ENCODE results near the gene PDXP.

Gene PDXP

DNA sequence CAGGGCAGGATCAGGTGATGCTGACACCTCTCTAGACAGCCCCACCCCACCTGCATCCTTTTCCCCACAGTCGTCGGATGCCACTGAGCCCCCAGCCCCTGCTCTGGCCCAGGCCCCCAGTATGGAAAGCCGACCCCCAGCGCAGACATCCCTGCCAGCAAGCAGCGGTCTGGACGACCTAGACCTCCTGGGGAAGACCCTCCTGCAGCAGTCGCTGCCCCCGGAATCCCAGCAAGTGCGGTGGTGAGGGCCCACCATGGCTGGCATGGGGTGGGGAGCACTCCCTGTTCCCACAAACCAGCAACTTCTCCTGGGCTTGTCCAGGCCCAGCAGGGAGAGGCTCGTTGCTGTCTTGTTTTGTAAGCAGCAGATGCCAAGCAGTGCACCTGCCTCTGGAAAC, 28.6 kb upstream of the PDXP start:
- WGBS = 92% methylated on average over 10 of the region's 10 CpGs
- H3K4me3 ChIP-seq (ENCODE audit: low read length) = no peak overlapping the region
- peaks cover 33% of the 10 kb centered on the region for H3K36me3 ChIP-seq (ENCODE audit: insufficient read depth, low read length)
- peaks cover 19% of the 10 kb centered on the region for H3K4me1 ChIP-seq (ENCODE audit: insufficient read depth, low read length)
- H3K27ac ChIP-seq (ENCODE audit: low read depth, low read length) = no peak overlapping the region
- no peaks in the 10 kb centered on the region for H3K27me3 ChIP-seq (ENCODE audit: insufficient read depth, low read length)
- H3K9ac ChIP-seq (ENCODE audit: low read depth, low read length) = no peak overlapping the region
- no peaks in the 10 kb centered on the region for H3K9me3 ChIP-seq (ENCODE audit: insufficient read depth, low read depth, low read length)

- H3K36me3 ChIP-seq (ENCODE audit: insufficient read depth, low read length) = peaks cover 23% of the 10 kb centered on the region
- no peaks in the 10 kb centered on the region for H3K9me3 ChIP-seq (ENCODE audit: insufficient read depth, low read depth, low read length)
- no peak overlapping the region for H3K4me3 ChIP-seq (ENCODE audit: low read length)
- no peaks in the 10 kb centered on the region for H3K27me3 ChIP-seq (ENCODE audit: insufficient read depth, low read length)
- no peak overlapping the region for H3K9ac ChIP-seq (ENCODE audit: low read depth, low read length)
- H3K27ac ChIP-seq (ENCODE audit: low read depth, low read length) = no peak overlapping the region
- 93% methylated on average over 9 of the region's 9 CpGs for WGBS
- H3K4me1 ChIP-seq (ENCODE audit: insufficient read depth, low read length) = peaks cover 19% of the 10 kb centered on the region
Observed at GRCh38 chr22:37630839-37631435, 27.6 kb upstream of the PDXP start.

DNA sequence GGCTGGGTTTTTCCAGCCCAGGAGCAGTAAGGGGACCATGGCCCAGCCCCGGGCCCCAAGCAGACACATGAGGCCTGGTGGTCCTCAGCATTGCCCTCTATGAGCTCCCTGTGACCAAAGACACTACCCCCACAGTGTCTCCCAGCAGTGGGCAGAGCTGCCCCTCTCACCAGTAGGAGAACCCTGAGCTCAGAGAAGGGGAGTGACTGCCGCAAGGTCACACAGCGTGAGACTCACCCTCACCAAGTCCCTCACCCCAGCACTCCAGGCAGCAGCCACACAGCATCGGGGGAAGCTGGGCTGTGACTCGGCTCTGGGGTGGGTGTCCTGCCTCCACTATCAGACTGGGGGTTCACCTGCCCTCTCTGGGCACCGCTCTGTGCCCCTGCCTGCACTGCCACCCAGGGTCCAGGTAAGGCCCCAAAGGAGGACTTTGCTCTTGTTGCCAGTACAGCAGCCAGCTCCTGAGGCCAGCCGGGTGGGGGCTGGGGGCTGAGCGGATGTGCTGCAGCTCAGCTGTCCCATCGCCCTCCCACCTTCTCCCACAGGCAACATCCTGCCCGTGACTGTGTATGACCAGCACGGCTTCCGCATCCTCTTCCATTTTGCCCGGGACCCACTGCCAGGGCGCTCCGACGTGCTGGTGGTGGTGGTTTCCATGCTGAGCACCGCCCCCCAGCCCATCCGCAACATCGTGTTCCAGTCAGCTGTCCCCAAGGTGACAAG, 26.9 kb upstream of the PDXP start:
- no peak overlapping the region for H3K27ac ChIP-seq (ENCODE audit: low read depth, low read length)
- WGBS = 95% methylated on average over 19 of the region's 19 CpGs
- H3K9me3 ChIP-seq (ENCODE audit: insufficient read depth, low read depth, low read length) = no peaks in the 10 kb centered on the region
- H3K36me3 ChIP-seq (ENCODE audit: insufficient read depth, low read length) = peaks cover 21% of the 10 kb centered on the region
- H3K9ac ChIP-seq (ENCODE audit: low read depth, low read length) = no peak overlapping the region
- no peaks in the 10 kb centered on the region for H3K27me3 ChIP-seq (ENCODE audit: insufficient read depth, low read length)
- H3K4me3 ChIP-seq (ENCODE audit: low read length) = no peak overlapping the region
- H3K4me1 ChIP-seq (ENCODE audit: insufficient read depth, low read length) = peaks cover 24% of the 10 kb centered on the region

GRCh38 chr22:37632174-37633088, 26.1 kb upstream of the PDXP start:
- Histone ChIP-seq H3K4me1 (ENCODE audit: insufficient read depth, low read length) (peaks cover 28% of the 10 kb centered on the region), H3K9ac (ENCODE audit: low read depth, low read length) (no peak overlapping the region), H3K9me3 (ENCODE audit: insufficient read depth, low read depth, low read length) (no peaks in the 10 kb centered on the region), H3K36me3 (ENCODE audit: insufficient read depth, low read length) (peaks cover 21% of the 10 kb centered on the region), H3K27ac (ENCODE audit: low read depth, low read length) (no peak overlapping the region; the same call in 1 of the 2 replicates), H3K27me3 (ENCODE audit: insufficient read depth, low read length) (no peaks in the 10 kb centered on the region), H3K4me3 (ENCODE audit: low read length) (no peak overlapping the region)
- 96% methylated on average over 14 of the region's 14 CpGs for WGBS

DNA sequence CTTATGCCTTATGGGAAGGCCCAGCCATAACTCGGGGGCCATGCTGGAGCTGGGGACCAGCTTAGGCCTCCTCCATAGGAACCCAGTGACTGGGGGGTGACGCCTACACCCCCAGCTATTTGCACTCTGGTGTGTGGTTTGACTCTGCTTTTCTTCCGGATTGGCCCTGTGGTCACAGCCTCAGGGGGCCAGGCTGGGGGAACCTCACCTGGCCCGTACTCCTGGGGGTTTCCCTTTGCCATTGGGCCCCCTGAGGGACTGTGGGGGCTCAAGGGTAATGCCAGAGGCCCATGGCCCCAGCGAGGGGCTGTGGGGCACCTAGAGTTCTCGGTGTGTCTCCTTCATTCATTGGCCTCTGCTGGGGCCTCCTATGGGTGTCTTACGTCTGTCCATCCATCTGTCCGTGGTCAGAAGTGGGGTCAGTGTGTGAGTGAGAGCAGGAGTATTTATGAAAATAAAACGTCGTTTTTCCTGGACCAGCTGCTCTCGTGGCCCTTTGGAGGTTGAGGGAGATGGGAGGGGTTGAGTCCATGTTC, 25.4 kb upstream of the PDXP start:
- peak overlapping the region; percentile 78 for H3K27ac ChIP-seq (ENCODE audit: low read depth, low read length)
- H3K9ac ChIP-seq (ENCODE audit: low read depth, low read length) = no peak overlapping the region
- H3K36me3 ChIP-seq (ENCODE audit: insufficient read depth, low read length) = peaks cover 21% of the 10 kb centered on the region
- H3K27me3 ChIP-seq (ENCODE audit: insufficient read depth, low read length) = no peaks in the 10 kb centered on the region
- H3K4me1 ChIP-seq (ENCODE audit: insufficient read depth, low read length) = peaks cover 28% of the 10 kb centered on the region
- H3K9me3 ChIP-seq (ENCODE audit: insufficient read depth, low read depth, low read length) = no peaks in the 10 kb centered on the region
- WGBS = 75% methylated on average over 11 of the region's 11 CpGs
- no peak overlapping the region for H3K4me3 ChIP-seq (ENCODE audit: low read length)

DNA sequence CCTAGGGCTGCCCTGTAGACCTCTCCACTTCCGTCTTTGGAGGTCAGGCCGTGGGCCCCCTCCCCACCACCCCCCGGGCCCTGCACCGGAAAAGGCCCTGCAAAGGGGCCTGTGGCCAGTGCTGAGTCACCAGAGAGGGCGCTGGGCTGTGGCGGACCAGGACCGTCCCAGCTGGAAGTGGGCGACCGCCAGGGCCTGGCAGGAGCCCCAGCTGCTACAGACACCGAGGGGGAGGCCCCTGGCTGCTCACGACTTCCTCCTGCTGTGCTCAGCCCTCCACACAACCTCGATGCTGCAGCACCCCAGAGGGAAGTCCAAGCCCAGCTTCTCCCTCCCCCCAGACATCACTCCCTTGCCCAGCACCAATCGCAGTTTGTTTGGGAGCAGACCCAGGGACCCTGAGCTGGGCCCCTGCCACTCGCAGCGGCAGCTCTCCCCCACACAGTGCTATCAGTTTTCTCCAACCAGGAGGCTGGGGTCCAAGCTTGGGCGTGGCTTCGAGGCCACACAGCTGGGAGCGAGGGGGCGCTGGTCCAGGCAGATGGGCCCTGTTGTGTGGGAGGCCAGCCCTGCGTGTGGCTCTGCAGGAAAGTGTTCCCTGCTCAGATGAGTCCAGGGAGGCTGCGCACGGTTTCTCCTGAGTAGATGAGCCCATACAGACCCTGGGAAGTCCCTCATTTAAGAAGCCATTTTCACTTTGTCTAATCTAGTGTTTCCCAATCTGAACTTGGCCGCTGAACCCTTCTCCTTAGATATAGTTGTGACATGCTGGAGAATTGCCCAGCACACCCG, 24.7 kb upstream of the PDXP start:
- 25% methylated on average over 24 of the region's 24 CpGs for WGBS

GRCh38 chr22:37634417-37634924, 24.1 kb upstream of the PDXP start:
- peaks cover 10% of the 10 kb centered on the region for H3K36me3 ChIP-seq (ENCODE audit: insufficient read depth, low read length)
- H3K27ac ChIP-seq (ENCODE audit: low read depth, low read length) = peak overlapping the region; percentile 78; the same call in 1 of the 2 replicates
- H3K27me3 ChIP-seq (ENCODE audit: insufficient read depth, low read length) = no peaks in the 10 kb centered on the region
- no peak overlapping the region for H3K4me3 ChIP-seq (ENCODE audit: low read length)
- WGBS = 83% methylated on average over 8 of the region's 8 CpGs
- peaks cover 36% of the 10 kb centered on the region for H3K4me1 ChIP-seq (ENCODE audit: insufficient read depth, low read length)
- no peaks in the 10 kb centered on the region for H3K9me3 ChIP-seq (ENCODE audit: insufficient read depth, low read depth, low read length)
- 0 out of 2 replicates have a peak overlapping the region, but pooled peaks have one; percentile 63 for H3K9ac ChIP-seq (ENCODE audit: low read depth, low read length)

More for the DNA sequence above, 24.7 kb upstream of the PDXP start:
- H3K9me3 ChIP-seq (ENCODE audit: insufficient read depth, low read depth, low read length) = no peaks in the 10 kb centered on the region
- peak overlapping the region; percentile 20 for H3K4me3 ChIP-seq (ENCODE audit: low read length)
- peaks cover 32% of the 10 kb centered on the region for H3K4me1 ChIP-seq (ENCODE audit: insufficient read depth, low read length)
- H3K9ac ChIP-seq (ENCODE audit: low read depth, low read length) = peak overlapping the region; percentile 63
- no peaks in the 10 kb centered on the region for H3K27me3 ChIP-seq (ENCODE audit: insufficient read depth, low read length)
- H3K27ac ChIP-seq (ENCODE audit: low read depth, low read length) = peak overlapping the region; percentile 78
- peaks cover 16% of the 10 kb centered on the region for H3K36me3 ChIP-seq (ENCODE audit: insufficient read depth, low read length)

- Histone ChIP-seq H3K36me3 (ENCODE audit: insufficient read depth, low read length) (peaks cover 3% of the 10 kb centered on the region; the same call in 1 of the 2 replicates), H3K4me3 (ENCODE audit: low read length) (no peak overlapping the region), H3K27ac (ENCODE audit: low read depth, low read length) (no peak overlapping the region), H3K9me3 (ENCODE audit: insufficient read depth, low read depth, low read length) (no peaks in the 10 kb centered on the region), H3K4me1 (ENCODE audit: insufficient read depth, low read length) (peaks cover 36% of the 10 kb centered on the region), H3K27me3 (ENCODE audit: insufficient read depth, low read length) (no peaks in the 10 kb centered on the region), H3K9ac (ENCODE audit: low read depth, low read length) (no peak overlapping the region)
- 96% methylated on average over 7 of the region's 7 CpGs for WGBS
Observed at GRCh38 chr22:37635157-37635556, 23.4 kb upstream of the PDXP start.

- H3K4me1 ChIP-seq (ENCODE audit: insufficient read depth, low read length) = peaks cover 42% of the 10 kb centered on the region
- H3K27ac ChIP-seq (ENCODE audit: low read depth, low read length) = no peak overlapping the region
- no peak overlapping the region for H3K4me3 ChIP-seq (ENCODE audit: low read length)
- H3K27me3 ChIP-seq (ENCODE audit: insufficient read depth, low read length) = no peaks in the 10 kb centered on the region
- peaks cover under 1% of the 10 kb centered on the region for H3K36me3 ChIP-seq (ENCODE audit: insufficient read depth, low read length)
- H3K9ac ChIP-seq (ENCODE audit: low read depth, low read length) = no peak overlapping the region; the same call in 1 of the 2 replicates
- 65% methylated on average over 6 of the region's 6 CpGs for WGBS
- H3K9me3 ChIP-seq (ENCODE audit: insufficient read depth, low read depth, low read length) = no peaks in the 10 kb centered on the region
Observed at GRCh38 chr22:37636186-37636948, 22.2 kb upstream of the PDXP start.

- Histone ChIP-seq H3K9me3 (ENCODE audit: insufficient read depth, low read depth, low read length) (no peaks in the 10 kb centered on the region), H3K36me3 (ENCODE audit: insufficient read depth, low read length) (peaks cover 6% of the 10 kb centered on the region), H3K9ac (ENCODE audit: low read depth, low read length) (no peak overlapping the region), H3K27me3 (ENCODE audit: insufficient read depth, low read length) (no peaks in the 10 kb centered on the region), H3K4me3 (ENCODE audit: low read length) (no peak overlapping the region), H3K4me1 (ENCODE audit: insufficient read depth, low read length) (peaks cover 42% of the 10 kb centered on the region), H3K27ac (ENCODE audit: low read depth, low read length) (no peak overlapping the region)
- 46% methylated on average over 2 of the region's 3 CpGs for WGBS
Observed at GRCh38 chr22:37636949-37637273, 21.6 kb upstream of the PDXP start.

Measured in HUES64 (cell line).